HG03442 (cell line): ENCODE data around the gene AGBL4.

Experiments
- ATAC-seq: cut with Tn5 transposase; IDR thresholded peaks from one replicate; pipeline ENCODE4 v1.9.1; 2021; ENCODE audit warnings: mild to moderate bottlenecking, moderate library complexity; ENCODE audit not compliant: unreplicated experiment

The AGBL4 gene

GRCh38 chr1:48784301-48784700 lies 1239.5 kb downstream of the AGBL4 start:
- no peak for ATAC-seq

GRCh38 chr1:48777219-48777895 lies 1246.4 kb downstream of the AGBL4 start:
- no peak for ATAC-seq

GRCh38 chr1:48776393-48777218 lies 1247.1 kb downstream of the AGBL4 start, which contains the start of gene BEND5:
Gene BEND5 (minus strand): TSS chr1:48776891. CDS start chr1:48776831, 60 bp downstream.
- ATAC-seq, result no peak

- ATAC-seq, result no peak
Measured at GRCh38 chr1:48775831-48776392, 1247.8 kb downstream of the AGBL4 start.

GRCh38 chr1:48773133-48773532 lies 1250.6 kb downstream of the AGBL4 start:
- no peak for ATAC-seq

GRCh38 chr1:48772211-48772610 lies 1251.5 kb downstream of the AGBL4 start:
- ATAC-seq, result no peak

GRCh38 chr1:48771561-48771960 lies 1252.2 kb downstream of the AGBL4 start:
- ATAC-seq, result no peak

GRCh38 chr1:48767975-48768510 lies 1255.7 kb downstream of the AGBL4 start:
- ATAC-seq, result no peak

- ATAC-seq, result no peak
Measured at GRCh38 chr1:48765335-48765734, 1258.4 kb downstream of the AGBL4 start.

- ATAC-seq, result no peak
Measured at GRCh38 chr1:48761986-48762385, 1261.8 kb downstream of the AGBL4 start.

GRCh38 chr1:48761411-48761810 lies 1262.3 kb downstream of the AGBL4 start:
- ATAC-seq, result no peak

- ATAC-seq, result no peak
Measured at GRCh38 chr1:48760857-48761256, 1262.9 kb downstream of the AGBL4 start.

GRCh38 chr1:48758976-48759375 lies 1264.8 kb downstream of the AGBL4 start:
- ATAC-seq, result no peak

GRCh38 chr1:48757363-48757762 lies 1266.4 kb downstream of the AGBL4 start:
- no peak for ATAC-seq

- ATAC-seq, result no peak
Measured at GRCh38 chr1:48756683-48757316, 1267.0 kb downstream of the AGBL4 start.

- ATAC-seq, result no peak
Measured at GRCh38 chr1:48753293-48753692, 1270.5 kb downstream of the AGBL4 start.

- peak; percentile 85 for ATAC-seq
Measured at GRCh38 chr1:48750109-48750508, 1273.6 kb downstream of the AGBL4 start.

GRCh38 chr1:48749068-48749467 lies 1274.7 kb downstream of the AGBL4 start:
- no peak for ATAC-seq

GRCh38 chr1:48746906-48747305 lies 1276.8 kb downstream of the AGBL4 start:
- no peak for ATAC-seq

GRCh38 chr1:48744032-48744431 lies 1279.7 kb downstream of the AGBL4 start:
- no peak for ATAC-seq

GRCh38 chr1:48743480-48743879 lies 1280.3 kb downstream of the AGBL4 start:
- ATAC-seq, result no peak
